Retina (tissue), 1 donor: Measurements from ENCODE around the gene WWC1.

Experiments used
- DNase-seq: peaks from one replicate; pipeline ENCODE4 v3.0.0-alpha.2; 2016

WWC1 gene

DNA sequence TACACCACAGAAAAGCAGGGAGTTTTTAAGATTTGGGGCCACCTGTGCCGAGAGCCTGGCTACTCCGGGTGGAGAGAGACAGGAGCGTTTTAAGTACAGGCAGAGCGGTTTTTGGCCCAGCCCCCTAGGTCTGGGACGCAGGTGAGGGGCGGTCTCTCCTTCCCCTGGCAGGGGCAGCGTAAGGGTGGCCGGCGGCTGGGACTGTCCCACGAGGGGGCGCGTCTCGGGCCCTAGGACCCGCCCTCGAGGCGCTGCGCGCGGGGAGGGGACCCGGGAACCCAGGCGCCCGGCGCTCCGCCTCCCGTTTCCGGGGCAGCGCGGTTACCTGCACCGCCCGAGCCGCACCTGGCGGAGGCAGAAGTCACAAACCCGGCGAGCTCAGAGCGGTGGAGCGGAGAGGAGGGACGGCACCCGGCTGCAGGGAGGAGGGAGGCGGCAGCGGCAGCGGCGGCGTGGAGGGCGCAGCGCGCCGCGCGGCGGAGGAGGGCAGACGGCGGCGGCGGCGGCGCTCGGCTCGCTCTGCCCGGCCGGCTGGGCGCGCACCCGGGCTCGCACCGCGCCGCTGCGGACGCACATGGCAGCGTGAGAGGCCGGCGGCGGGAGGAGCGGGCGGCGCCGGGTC lies at the start of gene WWC1:
Gene WWC1, plus strand, starts transcription at position 304 of the 622 bp plus-strand sequence. CDS start 508 bp downstream, outside the sequence.
- DNase-seq, result peak; percentile 82

- DNase-seq, result no peak
Observed at GRCh38 chr5:168244838-168245559, 46.4 kb upstream of the WWC1 start.

DNA sequence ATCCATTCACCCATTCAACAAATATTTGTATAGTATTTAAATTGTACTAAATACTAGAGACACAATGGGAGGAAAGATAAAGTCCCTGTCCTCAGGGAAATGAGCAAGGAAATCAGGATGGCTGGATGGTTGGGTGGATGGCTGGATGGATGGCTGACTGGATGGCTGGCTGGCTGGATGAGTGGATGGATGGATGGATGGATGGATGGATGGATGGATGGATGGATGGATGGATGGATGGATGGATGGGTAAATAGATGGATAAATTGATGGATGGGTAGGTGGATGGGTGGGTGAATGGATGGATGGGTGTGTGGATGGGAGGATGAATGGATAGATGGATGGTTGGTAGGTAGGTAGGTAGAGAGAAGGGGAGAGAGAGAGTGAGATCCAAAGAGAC lies 41.5 kb upstream of the WWC1 start:
- no peak for DNase-seq

GRCh38 chr5:168251259-168251658 lies 40.2 kb upstream of the WWC1 start:
- no peak for DNase-seq

DNA sequence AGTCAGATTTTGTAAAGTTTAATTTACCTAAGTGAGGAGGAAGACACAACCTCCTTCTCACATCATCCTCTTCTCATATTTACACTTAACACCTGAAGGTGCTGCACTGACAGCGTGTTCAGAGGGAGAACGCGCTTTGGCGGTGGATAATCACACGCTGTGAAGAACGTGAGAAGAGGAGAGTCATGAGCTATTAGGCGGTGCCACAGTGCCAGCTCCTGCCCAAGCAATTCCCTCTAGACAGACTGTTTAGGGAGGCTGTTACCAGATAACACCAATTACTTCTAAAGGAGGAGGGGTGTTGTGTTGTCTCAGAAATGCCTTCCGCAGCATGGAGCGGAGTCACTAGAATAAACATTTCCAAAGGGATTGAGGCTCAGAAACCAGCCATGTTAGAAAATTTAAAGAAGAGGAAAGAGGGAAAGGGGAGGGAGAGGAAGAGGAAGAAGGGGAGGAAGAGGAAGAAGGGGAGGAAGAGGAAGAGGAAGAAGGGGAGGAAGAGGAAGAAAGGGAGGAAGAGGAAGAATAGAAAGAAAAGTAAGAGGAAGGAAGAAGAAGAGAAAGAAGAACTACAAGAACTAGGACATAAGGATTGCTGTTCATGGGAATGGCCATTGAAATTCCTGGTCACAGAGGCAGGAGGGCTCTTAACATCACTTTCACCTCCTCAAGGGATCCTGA lies 37.3 kb upstream of the WWC1 start:
- DNase-seq, result no peak

- DNase-seq, result no peak
Observed at GRCh38 chr5:168260353-168261226, 30.9 kb upstream of the WWC1 start.

DNA sequence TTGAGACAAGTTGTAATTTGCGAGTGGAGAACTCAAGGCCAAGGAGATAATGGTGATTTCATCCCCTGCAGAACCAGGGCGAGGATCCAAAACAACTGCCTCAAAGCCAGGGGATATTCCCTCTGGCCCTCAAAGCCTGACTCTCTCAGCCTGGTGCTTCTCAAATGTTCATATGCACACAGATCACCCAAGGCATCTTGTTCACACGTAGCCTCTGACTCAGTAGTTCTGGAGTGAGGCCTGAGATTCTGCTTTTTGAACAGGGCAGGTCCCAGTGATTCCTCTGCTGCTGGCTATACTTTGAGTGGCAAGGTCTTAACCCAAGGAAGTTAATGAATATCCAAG lies 30.2 kb upstream of the WWC1 start:
- no peak for DNase-seq

- DNase-seq, result no peak
Observed at GRCh38 chr5:168262042-168262743, 29.3 kb upstream of the WWC1 start.

GRCh38 chr5:168263121-168263520 lies 28.3 kb upstream of the WWC1 start:
- DNase-seq, result no peak

DNA sequence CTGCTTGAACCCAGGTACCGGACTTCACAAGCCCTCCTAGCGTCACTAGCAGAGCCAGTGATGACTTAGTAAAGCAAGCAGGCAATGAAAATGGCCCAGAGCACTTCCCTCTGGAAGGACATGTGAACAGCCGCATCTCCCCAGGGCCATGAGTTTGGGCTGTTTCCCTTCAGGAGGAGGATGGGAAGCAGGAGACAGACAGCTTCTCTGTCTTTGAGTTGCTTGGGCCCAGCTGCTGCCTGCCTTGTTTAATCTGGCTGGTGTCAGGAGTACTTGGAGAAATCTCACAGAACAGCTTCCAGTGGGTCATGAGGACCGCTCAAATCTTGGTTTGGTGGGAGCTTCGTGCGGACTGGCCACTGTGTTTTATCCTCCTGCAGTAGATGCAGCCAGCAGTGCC lies 25.4 kb upstream of the WWC1 start:
- DNase-seq, result no peak

GRCh38 chr5:168268949-168269936 lies 22.2 kb upstream of the WWC1 start:
- peak; percentile 96 for DNase-seq

DNA sequence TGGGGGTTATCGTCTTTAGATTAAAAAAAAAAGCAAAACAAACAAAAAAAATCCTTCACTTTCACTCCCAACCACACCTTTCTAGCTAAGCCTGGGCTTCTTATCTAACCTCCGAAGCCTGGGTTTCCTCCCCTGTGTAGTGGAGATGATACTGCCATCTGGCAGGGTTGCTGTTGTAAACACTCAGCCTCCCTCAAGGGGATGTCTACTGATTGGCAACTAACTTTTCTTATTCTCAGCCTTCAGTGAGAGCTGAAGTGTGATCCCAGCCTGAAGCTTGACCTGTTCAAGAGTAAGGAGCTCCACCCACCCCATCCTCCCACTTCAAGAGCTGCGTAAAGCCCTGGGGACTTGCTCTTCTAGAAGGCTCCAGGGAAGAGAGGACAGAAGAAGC lies 21.5 kb upstream of the WWC1 start:
- no peak for DNase-seq

DNA sequence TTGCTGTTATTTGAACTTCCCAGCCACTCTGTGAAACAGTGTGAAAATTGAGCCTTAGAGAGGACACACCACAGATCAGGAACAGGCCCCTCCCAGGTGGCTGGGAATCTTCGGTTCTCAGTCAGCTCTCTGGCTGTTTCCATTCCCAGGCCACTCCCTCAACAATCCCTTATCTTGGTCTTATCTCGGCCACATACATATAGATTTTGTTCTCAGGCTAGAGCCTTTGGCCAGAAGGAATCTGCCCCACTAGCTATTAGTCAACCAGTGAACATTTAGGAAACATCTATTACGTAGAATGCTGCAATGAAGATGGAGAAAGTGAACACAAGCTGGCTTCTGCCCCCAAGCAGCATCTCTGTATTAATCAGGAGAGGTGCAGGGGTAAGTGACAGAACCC lies 21.0 kb upstream of the WWC1 start:
- DNase-seq, result no peak

GRCh38 chr5:168273056-168273980 lies 18.1 kb upstream of the WWC1 start:
- no peak for DNase-seq

DNA sequence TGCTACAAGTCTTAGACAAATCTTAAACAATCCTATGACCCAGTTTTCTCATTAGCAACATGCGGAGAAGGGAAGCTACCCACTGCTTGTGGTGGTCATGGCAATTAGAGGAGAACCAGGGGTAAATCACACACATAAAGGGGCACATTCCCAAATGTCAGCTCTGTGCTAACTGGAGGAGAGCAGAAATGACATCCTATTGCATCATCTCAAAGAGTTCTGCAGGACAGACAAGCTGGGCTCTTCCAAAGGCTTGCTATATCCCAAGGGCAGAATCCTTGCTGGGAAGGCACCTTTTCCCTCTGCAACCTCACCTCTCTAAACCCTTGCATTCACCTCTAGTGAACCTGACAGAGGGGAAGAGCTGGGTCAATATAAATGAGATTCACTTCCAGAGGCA lies 17.0 kb upstream of the WWC1 start:
- DNase-seq, result no peak

GRCh38 chr5:168275940-168276339 lies 15.5 kb upstream of the WWC1 start:
- no peak for DNase-seq

DNA sequence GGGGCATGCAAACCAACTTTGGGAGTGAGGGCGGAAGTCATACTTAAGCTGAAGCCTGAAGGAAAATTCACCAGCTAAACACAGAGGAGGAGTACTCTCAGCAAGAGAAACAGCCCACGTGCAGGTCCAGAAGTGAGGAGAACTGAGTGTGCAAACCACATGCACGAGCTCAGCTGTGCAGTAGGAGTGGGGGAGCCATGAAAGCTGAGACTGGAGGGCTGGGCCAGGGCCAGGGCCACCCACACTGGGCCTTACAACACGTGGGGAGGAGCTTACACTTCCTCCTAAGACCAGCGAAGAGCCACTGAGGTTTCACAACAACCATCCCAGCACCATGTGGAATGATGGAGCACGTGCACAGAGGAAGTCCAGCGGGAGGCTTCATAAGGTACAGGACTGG lies 9.3 kb upstream of the WWC1 start:
- no peak for DNase-seq

DNA sequence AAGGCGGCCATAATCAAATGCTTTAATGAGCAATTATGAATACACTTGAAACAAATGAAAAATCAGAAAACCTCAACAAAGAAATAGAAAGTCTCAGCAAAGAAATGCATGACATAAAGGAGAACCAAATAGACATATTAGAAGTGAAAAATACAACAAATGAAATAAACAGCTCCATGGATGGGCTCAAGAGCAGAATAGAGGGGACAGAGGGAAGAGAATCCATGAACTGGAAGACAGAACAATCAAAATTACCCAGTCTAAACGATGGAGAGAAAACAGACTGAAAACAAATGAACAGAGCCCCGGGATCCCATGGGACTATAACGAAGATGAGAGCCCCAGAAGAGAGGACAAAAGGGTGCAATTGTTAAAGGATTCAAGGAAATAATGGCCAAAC lies 6.6 kb upstream of the WWC1 start:
- no peak for DNase-seq

DNA sequence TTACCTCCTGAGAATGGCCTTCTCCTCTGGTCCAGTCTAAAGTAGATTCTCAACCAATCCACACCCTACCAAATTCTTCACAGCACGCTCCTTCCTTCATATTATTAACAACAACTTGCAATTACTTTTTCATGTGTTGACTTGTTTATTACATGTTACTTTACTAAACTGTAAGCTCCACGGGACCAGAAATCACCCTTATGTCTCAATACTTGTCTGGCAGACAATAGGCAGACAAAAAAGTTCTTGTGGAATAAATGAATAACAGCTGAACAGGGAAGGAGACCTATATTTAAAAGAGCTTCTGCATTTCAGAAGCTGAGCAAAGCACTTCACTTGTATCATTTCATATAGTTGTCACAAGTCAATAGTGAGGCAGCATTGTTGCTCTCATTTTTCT lies 5.7 kb upstream of the WWC1 start:
- DNase-seq, result no peak

GRCh38 chr5:168286386-168286785 lies 5.1 kb upstream of the WWC1 start:
- no peak for DNase-seq
